D721Med (cell line): ENCODE results near the gene TCN1.
"Not testable (repeated sequence)": the region's sequence is repeated elsewhere in the genome, so short reads cannot be mapped to it uniquely, and the experiment has no call there.

Experiments used
- DNase-seq: peaks from one replicate; pipeline ENCODE4 v3.0.0; 2011; ENCODE audit warnings: low spot score; ENCODE audit not compliant: insufficient read length
- FAIRE-seq: peaks from 2 replicates; lab custom pipeline; 2011; peaks lifted over from hg19 to GRCh38; lab: Jason Lieb, UNC
- TF ChIP-seq, protein P1 (sequence below): IDR thresholded peaks from 2 replicates; pipeline ENCODE4 v1.5.1; 2012; ENCODE audit warnings: mild to moderate bottlenecking, control low read depth; ENCODE audit not compliant: insufficient read depth; ENCODE audit errors: missing control alignments

TCN1 gene

GRCh38 chr11:59894616-59895015 is 28.3 kb upstream of the TCN1 start:
- no peak for FAIRE-seq
- no peak for DNase-seq

DNA sequence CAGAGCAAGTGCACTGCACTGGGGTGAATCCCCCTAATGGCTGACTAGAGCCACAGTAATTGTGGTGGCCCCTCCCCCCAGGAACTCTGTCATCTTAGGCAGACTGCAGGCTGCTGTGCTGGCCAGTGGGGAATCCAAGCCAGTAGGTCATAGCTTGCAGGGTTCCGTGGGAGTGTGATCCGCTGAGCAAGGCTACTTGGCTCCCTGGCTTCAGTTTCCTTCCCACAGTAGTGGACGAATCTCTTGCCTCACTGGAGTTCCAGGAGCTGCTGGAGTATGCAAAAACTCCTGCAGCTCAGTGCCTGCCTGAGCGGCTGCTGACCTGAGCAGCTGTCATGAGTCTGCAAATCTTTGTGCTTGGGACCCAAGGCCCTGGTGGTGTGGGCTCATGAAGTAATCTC is 25.5 kb upstream of the TCN1 start:
- TF ChIP-seq, protein P1, sequence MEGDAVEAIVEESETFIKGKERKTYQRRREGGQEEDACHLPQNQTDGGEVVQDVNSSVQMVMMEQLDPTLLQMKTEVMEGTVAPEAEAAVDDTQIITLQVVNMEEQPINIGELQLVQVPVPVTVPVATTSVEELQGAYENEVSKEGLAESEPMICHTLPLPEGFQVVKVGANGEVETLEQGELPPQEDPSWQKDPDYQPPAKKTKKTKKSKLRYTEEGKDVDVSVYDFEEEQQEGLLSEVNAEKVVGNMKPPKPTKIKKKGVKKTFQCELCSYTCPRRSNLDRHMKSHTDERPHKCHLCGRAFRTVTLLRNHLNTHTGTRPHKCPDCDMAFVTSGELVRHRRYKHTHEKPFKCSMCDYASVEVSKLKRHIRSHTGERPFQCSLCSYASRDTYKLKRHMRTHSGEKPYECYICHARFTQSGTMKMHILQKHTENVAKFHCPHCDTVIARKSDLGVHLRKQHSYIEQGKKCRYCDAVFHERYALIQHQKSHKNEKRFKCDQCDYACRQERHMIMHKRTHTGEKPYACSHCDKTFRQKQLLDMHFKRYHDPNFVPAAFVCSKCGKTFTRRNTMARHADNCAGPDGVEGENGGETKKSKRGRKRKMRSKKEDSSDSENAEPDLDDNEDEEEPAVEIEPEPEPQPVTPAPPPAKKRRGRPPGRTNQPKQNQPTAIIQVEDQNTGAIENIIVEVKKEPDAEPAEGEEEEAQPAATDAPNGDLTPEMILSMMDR: no peak
- DNase-seq (no peak), FAIRE-seq (no peak)

More at GRCh38 chr11:59894616-59895015, 28.3 kb upstream of the TCN1 start:
- TF ChIP-seq, protein P1: no peak

DNA sequence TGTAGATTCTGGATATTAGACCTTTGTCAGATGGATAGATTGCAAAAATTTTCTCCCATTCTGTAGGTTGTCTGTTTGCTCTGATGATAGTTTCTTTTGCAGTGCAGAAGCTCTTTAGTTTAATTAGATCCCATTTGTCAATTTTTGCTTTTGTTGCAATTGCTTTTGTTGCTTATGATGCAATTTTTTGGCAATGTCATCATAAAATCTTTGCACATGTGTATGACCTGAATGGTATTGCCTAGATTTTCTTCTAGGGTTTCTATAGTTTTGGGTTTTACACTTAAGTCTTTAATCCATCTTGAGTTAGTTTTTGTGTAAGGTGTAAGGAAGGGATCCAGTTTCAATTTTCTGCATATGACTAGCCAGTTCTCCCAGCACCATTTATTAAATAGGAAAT is 20.9 kb upstream of the TCN1 start:
- not testable (repeated sequence) for FAIRE-seq, DNase-seq

GRCh38 chr11:59883597-59883996 is 17.3 kb upstream of the TCN1 start:
- FAIRE-seq: no peak
- TF ChIP-seq, protein P1: no peak
- DNase-seq: no peak

- DNase-seq (no peak), FAIRE-seq (no peak)
- TF ChIP-seq, protein P1: no peak
Observed at GRCh38 chr11:59879567-59879966, 13.3 kb upstream of the TCN1 start.

GRCh38 chr11:59878575-59878974 is 12.3 kb upstream of the TCN1 start, which contains the start of gene OOSP3:
Gene OOSP3 (plus strand): TSS chr11:59878782. CDS start chr11:59878809, 27 bp downstream.
- no peak for FAIRE-seq

GRCh38 chr11:59877784-59878183 is 11.5 kb upstream of the TCN1 start:
- no peak for DNase-seq
- no peak for FAIRE-seq
- TF ChIP-seq, protein P1: no peak

More at GRCh38 chr11:59878575-59878974, 12.3 kb upstream of the TCN1 start, which contains the start of gene OOSP3:
- DNase-seq: no peak
- TF ChIP-seq, protein P1: no peak

DNA sequence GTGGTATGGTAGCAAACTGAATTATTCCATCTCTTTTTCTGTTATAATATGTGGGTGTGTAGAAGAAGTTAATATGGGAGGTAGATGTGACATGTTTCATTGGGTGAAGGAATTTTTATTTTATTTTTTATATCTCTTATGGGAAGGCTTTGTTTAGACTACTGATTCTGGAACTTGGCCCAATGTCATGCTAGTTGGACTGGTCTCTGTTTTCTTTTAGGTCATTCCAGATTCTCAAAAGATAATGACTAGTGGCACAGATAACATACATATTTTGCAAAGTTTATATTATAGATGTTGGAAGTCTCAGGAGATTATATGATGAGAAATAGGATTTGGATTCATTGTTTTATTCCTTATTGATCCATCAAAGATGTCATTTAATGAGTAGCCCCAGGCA is 11.0 kb upstream of the TCN1 start:
- FAIRE-seq (no peak), DNase-seq (no peak)
- TF ChIP-seq, protein P1: no peak
